HG03520 (cell line): ENCODE data around the gene SLC39A13.

ENCODE experiments used
- ATAC-seq: cut with Tn5 transposase; IDR thresholded peaks from one replicate; pipeline ENCODE4 v1.9.1; 2021; ENCODE audit warnings: mild to moderate bottlenecking, moderate library complexity; ENCODE audit not compliant: unreplicated experiment

Gene SLC39A13

DNA sequence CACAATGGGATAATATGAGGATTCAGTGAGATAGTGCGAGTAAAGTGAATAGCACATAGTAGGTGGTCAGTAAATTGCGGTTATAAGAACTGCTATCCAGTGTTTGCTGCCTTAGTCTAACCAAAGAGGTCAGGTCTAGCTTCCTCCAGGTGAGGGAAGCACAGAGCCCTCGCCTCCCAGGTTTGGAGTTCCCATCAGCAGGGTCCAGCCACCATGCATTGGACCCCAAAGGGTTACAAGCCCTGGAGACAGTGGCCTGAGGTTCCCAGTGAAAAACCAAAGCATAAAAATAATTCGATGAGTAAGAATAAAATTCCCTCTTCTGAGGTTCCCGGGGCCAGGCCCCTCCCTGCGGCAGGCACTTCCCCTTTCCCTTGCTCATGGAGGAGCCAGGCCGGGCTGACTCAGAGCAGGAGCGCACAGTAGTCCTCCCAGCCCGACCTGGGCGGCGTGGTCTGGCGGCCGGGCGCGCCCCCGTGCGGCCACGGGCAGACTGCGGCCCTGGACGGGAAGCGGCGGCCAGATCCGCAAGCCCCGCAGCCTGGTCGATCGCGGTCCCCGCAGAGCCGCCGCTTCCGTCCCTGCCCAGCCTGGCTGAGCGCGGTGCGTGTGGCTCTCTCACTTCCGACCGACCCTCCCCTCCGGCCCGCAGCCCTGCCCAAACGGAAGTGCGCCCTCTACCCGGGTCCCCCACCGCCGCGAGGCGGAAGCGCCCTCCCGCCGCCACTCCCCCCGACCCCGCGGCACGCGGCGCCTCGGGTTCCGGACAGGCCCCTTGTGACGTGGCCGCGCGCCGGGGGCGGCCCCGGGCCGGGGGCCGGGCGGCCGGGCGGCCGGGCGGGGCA, at the start of gene SLC39A13:
Gene SLC39A13, plus strand, starts transcription at position 845 of the 845 bp plus-strand sequence. CDS start 1,505 bp downstream, outside the sequence.
- peak; percentile 80 for ATAC-seq

DNA sequence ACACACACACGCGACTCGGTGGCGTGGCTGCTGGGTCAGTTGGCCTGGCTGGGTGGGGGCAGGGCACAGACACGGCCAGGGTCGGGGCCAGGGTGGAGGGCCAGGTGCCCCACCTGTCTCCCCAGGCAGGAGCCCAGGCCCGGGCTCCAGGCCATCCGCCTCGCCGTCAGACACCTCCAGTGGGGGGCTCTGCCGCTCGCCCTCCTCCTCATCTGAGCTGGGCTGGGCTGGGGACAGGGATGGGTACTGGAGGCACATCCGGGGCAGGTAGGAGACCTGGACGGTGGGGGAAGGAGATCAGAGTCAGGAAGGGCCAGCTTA, 49.7 kb upstream of the SLC39A13 start:
- no peak for ATAC-seq

DNA sequence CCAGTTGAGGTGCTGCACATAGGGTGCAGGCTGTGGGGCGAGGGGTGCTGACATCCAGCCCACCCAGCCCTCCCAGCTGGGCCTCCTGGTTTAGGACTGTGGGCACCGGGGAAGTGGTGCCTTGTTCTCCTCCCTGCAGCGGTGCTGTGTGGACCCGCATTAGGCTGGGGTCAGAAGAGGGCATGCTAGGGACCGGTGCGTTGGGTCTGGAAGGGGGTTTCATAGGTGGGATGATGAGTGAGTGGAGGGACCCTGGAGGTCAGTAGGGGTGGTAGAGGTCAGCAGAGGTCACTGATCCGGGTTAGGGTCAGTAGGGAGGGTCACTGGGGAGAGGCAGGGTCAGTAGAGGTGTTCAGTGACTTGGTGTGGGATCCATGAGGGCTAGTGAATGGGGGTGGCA, 49.2 kb upstream of the SLC39A13 start:
- ATAC-seq: no peak

DNA sequence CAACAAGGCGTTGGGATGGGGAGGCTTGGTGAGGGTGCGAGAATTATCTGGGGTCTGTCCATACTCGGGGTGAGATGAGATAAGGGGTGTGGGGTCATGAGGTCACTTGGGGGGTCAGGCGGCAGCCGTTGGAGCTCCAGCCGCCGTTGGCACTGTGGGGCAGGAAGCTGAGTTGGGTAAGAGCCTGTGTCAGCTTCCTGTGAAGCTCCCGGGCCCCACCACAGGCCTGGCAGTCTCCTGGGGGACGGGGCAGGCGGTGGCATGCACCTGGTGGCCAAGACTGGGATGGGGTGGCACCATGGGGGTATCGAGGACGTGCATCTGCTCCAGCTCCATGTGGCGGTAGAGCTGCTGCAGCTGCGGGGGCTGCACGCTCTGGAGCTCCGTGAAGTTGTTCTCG, 48.8 kb upstream of the SLC39A13 start:
- no peak for ATAC-seq

DNA sequence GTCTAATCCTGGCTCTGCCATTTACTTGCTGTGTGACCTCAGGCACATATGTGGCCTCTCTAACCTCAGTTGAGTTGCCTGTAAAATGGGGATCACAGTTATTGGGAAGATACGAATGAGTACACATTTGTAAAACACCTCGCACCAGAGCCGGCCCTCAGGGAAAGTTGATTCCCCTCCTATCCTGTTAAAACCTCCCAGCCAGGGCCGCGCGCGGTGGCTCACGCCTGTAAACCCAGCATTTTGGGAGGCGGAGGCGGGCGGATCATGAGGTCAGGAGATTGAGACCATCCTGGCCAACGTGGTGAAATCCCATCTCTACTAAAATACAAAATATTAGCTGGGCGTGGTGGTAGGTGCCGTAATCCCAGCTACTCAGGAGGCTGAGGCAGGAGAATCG, 48.0 kb upstream of the SLC39A13 start:
- ATAC-seq: no peak

DNA sequence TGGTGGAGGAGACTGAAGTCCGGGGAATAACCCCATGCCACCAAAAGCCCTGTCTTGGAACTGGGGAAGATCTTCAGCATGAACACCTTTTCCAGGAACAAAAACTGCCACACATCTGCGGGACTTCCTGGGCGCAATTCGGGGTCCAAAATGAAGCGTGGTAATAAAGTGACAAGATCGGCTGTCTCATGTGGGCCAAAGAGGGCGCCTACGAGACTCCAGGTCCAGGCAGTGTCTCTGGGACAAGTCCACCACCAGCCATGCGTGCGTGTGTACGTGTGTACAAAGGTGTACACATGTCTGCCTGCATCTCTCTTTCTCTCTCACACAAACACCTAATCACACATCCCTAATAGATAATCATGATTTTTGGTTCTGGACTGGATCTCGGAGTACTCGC, 47.0 kb upstream of the SLC39A13 start:
- ATAC-seq: no peak

DNA sequence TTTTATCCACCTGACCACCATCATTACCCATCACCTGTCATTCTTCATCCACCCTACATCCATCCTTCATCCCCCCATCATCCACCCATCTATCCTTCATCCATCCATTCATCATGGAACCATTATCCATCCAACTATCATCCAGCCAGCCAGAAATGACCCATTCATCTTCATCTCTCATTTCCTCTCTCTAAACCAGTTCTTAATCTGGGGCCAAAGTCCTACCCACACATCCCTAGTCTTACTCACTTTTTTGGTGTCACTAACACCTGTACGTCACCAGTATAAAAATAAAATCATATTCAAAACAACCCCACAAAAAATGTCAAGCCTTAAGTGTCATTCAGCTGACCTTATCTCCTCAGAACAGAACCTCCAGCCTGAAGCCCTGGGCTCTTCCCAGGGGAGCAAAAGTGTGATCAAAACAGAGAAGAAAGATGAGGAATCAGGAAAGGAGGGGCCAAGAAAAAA, 42.3 kb upstream of the SLC39A13 start:
- ATAC-seq: no peak

DNA sequence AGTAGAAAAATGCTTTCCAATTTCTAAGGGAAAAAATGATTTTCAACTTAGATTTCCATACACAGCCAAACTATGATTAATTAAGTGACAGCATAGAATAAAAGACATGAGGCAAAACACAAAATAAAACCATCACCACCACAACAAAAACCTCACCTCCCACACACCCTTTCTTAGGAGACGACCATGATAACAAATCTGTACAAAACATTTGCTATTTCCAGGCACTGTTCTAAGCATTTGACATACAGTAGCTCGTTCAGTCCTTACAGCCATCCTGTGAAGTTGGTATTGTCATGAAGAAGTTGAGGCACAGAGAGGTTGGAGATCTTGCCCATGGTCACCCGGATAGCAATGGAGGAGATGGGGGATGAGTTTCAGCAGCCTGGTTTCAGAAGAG, 38.7 kb upstream of the SLC39A13 start:
- no peak for ATAC-seq

DNA sequence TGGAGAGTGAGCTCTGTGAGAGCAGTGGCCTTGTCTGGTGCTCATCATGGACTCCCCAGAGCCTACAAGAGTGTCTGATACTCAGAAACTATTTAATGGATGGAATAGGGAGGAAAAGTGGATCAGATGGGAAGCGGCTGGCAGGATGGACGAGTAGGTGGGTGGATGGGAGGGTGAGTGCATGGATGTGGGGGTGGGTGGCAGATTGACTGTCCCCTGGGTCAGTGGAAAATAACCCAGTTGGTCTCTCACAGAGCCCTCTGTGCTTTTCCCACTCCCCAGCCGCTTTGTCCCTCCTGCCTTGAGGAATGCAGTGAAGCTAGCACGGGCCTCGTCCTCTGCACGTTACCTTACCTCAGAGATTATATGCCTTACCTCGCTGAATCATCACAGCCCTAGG, 36.0 kb upstream of the SLC39A13 start:
- no peak for ATAC-seq

DNA sequence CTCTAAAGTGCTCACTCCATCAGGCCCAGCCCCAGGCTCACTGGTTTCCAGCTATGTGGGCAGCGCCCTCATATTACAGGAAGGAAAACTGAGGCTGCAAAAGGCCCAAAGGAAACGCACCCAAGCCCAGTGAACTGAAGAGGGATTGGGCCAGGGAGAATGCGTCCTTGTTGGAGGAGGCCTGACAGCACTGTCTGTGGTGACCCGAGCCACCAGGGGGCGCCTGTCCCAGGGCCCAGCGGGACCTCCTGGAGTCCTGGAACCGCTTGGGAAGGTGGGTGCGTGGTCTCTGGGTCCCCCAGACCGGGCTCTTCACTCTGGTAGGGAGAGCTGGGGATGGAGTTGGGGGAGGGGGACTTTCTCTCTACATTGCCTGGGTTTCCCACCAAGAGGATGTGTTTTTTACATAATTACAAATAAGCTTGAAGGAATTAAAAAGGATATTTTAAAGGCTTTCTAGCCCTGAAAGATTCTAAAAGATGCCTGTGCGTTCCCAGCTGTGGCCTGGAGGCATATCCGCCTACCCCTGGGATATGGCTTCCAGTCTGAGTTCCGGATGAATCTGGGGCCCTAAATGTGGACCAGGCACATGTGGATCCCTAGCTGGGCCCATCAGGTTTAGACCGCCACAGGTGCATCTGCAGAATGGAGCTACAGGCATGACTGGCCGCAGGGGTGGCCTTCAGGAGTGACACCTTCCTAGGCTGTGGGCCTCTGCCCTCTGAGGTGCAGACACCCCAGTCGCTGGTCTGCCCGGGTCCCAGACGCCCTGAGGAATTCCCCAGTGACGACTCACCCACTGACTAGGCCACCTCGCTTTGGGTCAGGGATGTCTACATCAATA, 34.3 kb upstream of the SLC39A13 start:
- ATAC-seq: peak; percentile 40

DNA sequence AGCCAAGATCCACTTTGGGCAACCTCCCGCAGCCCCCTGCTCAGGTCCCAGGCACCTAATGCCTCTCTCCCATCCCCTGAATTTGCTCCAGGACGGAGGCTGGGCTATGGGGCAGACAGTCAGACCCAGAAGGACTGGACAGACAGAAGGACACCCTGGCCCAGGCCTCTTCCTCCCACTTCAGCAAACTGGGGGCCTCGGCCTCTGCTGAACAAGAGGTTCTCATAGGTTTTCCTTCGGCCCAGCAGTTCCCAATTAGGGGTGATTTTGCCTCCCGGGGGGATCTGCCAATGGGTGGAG, 33.7 kb upstream of the SLC39A13 start:
- no peak for ATAC-seq

DNA sequence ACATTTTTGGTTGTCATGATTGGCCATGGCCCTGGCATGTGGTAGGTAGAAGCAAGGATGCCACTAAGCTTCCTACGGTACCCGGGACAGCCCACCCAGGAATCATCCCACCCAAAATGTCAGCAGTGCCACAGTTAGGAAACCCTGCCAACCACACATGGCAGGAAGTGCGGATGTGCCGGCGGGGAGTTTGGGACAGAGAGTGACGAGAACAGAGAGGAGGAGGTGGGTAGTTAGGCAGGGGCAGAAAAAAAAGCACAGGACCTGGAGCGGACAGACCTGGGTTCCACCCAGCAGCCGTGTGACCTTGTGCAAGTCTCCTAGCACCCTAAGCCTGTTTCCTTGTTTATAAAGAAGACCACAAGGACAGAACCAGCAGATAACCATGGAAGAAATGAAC, 33.4 kb upstream of the SLC39A13 start:
- no peak for ATAC-seq

DNA sequence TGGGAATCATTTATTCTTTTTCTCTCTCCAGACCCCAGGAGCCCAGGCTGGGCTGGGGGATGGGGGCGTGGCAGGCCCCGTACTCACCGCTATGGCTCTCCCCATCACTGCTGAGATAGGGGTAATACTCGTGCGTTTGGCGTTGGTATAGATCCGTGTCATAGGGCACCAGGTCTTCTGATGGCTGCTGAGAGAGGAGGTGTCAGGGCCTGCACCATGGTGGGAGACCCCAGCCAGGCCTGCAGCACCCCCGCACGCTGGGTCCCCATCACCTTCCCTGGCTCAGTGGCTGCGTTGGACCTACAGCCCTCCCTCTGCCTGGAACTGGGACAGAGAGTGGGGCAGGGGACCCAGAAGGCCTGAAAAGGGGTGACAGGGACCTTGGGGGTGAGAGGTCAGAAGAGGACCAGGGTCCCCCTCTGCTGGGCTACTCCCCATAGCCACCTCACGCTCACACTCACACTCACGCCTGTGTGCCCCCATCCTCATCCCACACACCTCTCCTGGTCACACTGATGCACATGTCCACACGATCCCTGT, 32.8 kb upstream of the SLC39A13 start:
- ATAC-seq: no peak

DNA sequence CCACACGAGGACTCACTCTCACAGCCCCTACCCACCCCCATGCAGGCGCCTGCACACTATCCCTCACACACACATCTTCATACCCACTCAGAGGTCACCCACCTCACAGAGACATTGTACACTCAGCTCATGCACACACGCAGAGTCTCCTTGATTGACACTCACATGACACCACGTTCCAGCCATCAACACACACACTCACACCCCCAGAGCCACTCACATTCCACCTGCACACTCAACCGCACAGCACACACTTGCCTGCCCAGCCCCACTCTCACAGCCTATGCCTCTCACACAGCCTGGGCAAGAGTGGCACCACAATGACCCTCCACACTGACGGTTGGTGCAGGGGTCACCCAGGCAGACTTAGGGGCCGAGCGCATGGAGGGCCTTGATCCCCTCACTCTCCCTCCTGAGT, 32.3 kb upstream of the SLC39A13 start:
- ATAC-seq: no peak

DNA sequence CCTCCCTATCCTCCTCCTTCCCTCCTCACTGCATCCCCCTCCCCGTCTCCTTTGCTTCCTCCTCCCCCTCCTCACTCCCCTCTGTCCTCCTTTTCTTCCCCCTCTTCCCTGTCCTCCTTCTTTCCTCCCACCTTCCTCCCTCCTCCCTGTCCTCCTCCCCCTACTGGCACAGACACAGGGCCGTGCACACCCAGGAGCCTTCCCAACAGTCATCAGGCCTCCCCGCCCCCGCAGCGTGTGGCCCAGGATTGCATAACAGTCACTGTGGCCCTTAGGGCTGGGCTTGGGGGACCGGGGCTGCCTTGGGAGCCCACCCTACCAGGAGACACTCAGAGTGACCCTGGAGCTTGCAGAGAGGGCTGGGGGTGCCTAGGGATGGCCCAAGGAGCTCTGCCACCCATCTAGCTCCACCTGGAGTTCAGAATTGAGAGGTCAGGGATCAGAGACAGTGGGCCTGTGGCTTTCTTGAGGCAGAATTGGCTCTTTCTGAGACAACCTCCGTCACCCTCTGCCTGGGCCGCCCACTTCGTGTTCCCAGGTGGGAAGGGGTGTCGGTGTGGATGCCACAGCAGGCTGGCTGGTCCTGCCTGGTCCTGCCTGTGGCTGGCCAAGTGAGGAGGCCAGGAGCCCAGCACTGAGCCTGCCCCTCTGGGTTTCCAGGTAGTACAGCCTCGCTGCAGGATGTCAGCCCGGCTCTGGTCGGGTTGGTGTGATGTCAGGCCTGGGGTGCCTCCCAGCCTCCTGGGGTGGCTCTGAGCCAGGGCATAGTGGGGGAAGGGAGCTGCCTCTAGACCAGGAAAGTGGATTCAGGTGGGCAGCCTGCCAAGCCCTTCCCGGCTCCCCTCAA, 31.6 kb upstream of the SLC39A13 start:
- no peak for ATAC-seq

DNA sequence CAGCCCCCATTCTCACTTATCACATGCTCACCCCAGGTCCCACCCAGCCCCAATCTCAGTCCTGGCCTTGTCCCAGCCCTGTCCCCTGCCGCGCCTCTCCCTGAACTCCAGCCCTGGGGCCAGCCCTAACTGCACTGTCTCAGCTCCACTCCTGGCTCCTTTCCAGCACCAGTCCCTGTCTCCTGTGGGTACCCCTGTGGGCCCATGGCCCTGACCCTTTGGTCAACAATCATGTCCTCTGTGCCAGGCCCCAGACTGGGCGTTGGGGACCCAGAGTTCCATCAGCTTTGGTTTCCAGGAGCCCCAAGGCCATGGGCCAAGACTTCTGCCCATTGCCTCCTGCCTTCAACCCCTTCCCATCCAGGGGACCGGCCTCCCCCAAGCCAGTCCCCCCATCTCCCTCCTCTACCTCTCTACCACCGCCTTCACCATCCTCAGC, 30.8 kb upstream of the SLC39A13 start:
- no peak for ATAC-seq

DNA sequence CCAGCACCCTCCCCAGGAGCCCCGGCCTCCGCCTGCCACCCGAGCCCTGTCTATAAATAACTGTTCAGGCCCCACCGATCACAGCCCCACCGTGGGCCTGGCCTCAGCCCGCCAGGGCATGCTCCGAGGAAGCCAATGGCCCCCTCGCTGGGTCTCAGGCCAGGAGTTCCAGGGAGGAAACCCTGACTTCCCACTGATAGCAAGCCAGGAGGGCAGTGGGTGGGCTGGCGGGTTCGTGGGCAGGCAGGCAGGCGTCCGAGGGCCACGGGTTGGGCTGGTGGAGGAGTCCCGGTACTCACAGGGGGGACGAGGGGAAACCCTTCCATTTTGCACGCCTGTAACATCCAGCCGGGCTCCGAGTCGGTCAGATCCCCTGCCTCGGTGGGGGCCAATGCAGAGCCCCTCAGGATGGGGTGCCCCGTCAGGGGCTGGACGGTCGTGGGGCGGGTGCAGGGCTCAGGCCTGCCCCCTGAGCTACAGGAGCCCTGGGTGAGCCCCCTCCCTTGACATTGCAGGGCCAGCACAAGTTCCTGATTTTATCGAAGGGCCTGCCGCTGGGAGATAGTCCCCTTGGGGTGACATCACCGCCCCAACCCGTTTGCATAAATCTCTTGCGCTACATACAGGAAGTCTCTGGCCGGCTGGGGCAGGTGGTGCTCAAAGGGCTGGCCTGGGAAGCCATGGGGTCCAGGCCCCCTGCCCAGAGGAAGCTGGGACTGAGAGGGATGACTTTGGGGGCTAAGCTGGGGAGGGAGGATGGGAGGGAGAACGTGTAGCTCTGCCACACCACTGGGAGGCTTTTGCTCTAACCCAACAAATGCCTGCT, 30.2 kb upstream of the SLC39A13 start, which contains the start of gene SPI1:
Gene SPI1, minus strand, starts transcription at position 538 of the 826 bp plus-strand sequence. Its CDS starts 194 bp downstream, at position 344.
- peak; percentile 78 for ATAC-seq

DNA sequence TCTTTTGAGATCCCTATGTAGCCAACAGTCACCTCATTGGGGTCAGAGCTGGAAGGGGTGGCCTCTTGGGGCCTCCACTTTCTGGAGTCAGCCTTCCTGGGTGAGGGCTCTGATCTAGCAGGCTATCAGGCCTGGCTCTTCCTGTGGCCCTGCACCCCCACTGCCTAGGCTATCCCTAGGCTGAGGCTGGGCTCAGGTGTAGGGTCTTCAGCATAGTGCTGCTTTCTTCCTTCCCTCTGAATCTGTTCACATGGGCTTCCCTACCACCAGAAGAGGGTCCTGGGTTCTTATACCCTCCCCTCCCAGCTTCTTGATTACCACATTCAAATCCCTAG, 29.6 kb upstream of the SLC39A13 start:
- no peak for ATAC-seq

DNA sequence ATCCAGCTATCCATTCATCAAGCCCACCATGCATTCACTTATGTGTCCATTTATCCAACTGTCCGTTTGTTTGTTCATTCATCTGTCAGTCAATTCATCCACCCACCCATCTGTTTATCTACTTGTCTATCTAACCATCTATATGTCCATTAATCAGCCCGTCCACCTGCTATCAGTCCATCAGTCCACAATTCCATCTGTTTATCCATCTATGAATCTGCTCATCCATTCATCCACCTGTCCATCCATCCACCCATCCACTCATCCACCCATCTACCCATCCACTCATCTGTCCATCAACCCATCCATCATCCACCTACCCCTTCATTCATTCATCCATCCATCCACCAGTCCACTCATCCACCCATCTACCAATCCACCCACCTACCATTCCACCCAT, 29.1 kb upstream of the SLC39A13 start:
- no peak for ATAC-seq

DNA sequence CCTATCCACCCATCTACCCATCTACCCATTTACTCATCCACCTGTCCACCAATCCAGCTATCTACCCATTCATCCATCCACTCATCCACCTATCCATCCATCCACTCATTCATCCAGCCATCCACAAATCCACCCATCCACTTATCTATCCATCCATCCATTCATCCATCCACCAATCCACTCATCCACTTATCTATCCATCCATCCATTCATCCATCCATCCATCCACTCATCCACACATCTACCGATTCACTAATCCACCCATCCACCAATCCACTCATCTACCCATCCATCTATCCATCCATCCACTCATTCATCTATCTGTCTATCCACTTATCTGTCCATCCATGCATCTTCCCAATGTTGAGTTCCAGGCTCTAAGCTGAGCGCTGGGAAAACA, 28.3 kb upstream of the SLC39A13 start:
- no peak for ATAC-seq
